ENCODE measurements around the gene EHBP1L1.

EHBP1L1 gene

DNA sequence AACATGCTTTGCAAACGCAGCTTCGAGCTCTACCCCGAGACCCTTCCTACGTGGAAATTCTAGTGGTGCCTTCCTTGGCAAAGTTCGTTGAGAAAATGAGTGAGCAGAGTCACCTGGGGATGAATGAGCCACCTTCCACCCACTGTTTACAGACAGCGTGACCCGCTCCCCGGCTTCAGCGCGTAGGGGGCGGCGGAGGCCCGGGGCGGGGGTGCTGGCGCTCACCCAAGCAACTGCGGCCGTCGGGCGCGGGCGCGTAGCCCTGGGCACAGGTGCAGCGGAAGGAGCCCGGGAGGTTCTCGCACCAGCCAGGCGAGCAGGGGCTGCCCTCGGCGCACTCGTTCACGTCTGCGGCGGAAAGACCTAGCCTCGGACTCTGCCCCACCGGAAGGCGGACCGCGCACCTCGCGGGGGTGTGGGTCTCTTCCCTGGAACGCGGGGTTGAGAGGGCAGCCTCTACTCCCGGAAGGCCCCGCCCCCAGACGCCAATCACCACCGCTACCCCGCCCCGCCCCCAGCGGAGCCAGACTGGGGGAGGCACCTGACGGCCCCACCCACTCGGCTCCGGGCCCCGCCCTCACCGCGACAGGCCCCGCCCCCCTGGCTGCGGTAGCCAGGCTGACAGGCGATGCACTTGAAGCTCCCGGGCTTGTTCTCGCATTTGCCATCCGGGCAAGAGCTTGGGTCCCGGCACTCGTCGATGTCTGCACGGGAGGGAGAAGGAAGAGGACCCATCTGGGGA is 29.5 kb upstream of the EHBP1L1 start:
- DNase-seq (ENCODE audit: low spot score) (no peak), FAIRE-seq (no peak)

DNA sequence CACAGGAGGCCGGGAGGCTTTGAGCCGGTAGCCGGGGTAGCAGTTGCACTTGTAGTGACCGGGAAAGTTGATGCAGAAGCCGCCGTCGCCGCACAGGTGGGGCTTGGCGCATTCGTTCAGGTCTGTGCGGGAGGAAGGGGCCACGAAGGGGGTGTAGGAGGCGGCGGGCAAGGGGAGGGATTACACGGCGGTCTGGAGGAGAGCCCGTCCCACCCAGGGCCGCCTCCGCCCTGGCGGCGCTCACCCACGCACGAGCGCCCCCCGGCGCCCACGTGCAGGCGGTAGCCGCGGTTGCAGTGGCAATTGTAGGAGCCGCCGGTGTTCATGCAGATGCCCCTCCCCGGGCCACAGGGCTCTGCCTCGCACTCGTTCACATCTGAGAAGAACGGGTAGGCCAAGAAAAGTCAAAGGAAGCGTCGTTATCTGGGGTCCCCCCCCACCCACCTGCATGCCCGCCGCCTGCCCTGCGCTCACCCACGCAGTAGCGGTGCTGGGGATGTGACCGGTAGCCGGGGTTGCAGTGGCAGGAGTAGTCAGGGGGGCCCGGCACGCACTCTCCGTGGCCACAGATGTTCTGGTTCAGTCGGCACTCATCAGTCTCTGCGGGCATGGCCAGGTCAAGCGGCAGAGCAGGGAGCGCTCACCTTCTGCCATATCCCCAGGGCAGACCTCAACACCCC is 28.3 kb upstream of the EHBP1L1 start:
- no peak for FAIRE-seq
- no peak for DNase-seq (ENCODE audit: low spot score)

DNA sequence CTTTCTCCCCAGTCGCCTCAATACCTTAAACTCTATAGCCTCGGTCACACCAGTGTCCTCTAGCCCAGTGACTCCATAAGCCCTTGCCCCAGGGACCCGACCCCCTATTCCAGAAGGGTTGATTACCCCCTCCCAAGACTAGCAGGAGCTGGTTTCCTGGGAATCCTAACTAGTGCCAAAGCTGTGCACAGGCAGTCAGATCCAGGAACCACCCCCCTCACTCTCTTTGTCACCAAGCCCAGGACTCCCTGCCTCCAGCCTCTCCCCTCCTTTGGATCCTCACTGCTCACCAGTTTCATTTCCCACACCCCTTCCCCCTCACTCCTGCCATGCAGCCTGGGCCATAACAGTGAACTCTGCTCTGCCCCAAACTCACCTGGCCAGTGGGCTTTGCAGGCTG is 27.5 kb upstream of the EHBP1L1 start:
- DNase-seq (ENCODE audit: low spot score), result no peak
- no peak for FAIRE-seq

DNA sequence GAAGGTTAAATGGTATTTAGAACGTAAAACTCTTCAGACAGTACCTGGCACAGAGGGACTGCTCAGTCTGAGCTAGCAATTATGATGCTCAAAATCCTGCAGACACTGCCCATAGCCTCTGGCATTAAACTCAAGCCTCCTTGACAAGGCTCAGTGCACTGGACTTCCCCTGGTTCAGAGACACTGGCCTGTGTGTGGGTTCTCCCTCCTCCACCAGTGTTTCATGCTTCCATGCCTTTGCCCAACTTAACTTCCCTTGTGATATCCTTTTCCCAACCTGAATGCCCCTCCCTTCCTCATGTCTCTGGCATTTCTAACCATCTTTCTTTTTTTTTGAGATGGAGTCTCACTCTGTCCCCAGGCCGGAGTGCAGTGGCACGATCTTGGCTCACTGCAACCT is 26.8 kb upstream of the EHBP1L1 start:
- no peak for FAIRE-seq
- peak; percentile 48 for DNase-seq (ENCODE audit: low spot score)

DNA sequence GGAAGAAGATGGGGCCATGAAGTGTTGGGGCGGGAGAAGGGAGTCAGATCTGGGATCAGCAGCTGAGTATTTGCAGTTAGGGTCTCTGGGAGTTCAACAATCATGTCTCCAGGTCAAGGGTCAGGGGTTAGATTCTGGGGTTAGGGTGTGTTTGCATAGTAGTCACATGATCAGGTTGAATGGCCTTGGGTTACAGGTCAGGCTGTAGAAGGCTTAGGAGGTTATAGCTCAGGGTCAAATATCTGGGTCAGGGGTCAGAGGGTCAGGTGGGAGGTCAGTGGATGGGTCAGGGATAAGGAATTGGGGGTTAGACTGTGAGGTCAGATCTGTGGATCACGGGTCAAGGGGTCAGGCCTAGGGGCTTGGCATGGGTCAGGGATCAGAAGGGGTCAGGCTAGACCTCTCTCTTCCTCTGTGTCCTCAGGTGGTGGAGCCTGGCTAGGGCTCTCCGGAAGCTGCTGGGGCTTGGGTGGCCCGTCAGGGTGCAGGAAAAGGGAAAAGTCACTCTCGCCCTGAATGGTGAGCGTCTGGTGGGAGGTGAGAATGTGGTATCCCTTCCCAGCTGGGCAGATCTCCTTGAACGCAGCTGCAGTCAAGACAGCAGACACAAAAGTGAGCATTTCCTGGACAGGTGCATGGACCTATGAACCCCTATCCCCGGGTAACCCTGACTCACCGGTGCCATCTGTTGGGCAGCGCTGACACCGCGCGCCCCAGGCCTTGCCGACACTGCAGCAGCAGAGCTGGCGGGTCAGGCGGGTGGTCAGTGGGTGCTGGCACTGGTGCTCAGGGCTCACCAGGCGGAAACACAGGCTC is 24.1 kb upstream of the EHBP1L1 start:
- FAIRE-seq (no peak), DNase-seq (ENCODE audit: low spot score) (no peak)

DNA sequence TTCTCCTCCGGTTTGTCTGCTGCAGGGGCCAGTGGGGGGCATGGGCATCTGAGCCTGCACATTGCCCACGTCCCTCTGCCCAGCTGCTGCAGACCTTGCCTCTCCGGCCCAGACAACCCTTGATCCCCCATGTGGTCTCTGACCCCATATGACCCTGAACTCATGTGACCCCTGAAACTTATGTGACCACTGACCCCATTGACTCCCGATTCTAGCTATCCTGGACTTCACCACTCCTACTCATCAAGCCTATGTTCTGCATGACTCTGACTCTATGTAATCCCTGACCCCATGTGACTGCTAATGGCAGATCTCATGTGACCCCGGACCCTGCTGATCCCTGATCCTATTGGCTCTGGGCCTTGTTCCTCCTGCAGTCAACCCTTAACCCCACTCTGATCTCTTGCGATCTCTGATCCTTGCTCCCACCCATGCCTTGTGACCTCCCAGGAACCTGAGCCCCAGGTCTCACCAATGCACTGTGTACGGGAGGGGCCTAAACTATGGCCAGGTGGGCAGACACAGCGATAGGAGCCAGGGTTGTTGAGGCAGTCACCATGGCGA is 23.4 kb upstream of the EHBP1L1 start:
- no peak for DNase-seq (ENCODE audit: low spot score)
- no peak for FAIRE-seq

DNA sequence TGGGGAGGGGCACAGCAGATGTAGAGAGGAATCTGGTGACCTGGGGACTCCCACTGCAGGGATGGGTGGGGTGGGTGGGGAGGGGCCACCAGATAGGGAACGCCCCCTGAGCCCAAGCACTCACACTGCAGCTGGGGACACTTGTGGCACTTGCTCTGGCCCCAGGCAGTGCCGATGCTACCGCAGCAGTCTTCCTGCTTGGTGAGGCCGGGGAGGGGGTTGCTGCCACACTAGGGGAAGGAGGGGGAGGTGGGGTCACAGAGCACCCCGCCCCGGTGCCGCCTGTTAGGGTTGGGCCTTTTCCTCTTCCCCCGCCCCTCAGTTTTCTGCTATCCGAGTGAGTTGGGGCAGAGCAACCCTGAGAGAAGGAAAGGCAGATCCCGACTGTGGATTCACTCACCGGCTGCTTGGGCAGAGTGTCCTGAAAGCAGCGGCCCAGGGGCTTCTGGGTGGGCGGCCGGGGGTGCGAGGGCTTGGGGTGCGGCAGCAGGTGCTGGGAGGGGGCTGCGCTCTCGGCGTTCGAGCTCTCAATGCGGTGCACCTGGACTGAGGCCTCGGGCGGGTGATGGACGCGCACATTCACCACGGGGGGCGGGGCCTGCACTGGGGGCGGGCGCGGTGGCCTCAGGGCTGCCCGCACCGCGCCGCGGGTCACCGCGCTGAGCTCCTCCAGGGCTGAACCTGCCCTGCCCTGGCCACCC is 22.4 kb upstream of the EHBP1L1 start:
- FAIRE-seq (no peak), DNase-seq (ENCODE audit: low spot score) (no peak)

DNA sequence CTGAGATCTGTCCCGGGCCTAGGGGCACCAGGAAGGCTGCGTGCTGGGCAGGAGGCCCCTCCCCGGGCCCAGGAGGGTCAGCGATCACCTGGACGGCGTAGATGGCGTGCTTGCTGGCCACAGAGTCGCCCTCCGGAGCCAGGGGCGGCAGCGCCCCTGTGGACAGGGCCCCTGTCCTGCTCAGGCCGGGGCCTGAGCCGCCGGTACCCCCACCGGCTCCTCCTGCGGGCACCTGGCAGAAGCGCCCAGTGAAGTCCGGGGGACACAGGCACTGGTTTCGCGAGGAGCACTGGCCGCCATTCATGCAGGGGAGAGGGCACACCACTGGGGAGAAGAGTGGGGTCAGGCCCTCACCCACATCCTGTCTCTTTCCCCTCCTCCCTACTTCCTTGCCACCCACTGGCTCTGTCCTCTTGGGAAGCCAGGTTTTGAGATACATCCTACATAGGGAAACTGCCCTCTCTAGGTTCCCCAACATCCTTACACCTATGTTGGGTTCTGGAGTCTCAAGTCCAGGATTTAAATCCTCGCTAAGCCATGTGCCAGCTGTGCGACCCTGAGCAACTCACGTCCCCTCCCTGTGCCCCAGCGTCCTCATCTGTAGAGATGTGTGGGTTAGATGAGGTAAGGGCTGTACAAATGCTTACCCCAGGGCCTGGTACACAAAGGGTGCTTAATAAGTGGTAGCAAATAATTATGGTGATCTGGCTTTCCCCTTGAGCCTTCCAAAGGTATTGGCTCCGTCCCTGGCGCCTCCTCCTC is 21.6 kb upstream of the EHBP1L1 start:
- DNase-seq (ENCODE audit: low spot score), result no peak
- FAIRE-seq, result no peak

DNA sequence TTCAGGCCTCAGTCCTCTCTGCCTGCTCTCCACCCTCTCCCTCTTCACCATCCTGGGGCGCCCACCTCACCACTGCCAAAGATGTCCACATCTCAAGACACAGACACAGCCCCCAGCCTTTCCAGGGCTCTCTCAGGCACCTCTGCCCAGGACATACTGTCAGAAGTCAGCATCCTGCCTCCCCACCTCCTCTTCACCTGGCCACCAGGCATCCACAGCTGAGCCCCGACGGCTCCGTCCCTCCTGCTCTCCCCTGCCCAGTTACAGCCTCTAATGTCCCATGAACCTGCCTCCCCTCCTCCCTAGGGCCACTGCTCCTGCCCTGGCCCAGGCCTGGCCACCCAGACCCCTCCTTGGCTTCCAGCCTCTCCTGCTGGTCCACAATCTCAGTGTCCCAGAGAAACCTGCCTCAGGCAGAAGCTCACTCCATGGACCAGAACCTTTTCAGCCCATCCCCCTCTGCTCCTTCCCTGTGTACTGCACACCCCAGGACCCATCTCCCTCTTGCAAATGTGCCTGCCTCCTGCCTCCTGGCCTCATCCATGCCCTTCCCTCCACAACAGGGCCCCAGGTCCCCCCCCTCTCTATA is 20.9 kb upstream of the EHBP1L1 start:
- DNase-seq (ENCODE audit: low spot score), result no peak
- FAIRE-seq, result no peak

DNA sequence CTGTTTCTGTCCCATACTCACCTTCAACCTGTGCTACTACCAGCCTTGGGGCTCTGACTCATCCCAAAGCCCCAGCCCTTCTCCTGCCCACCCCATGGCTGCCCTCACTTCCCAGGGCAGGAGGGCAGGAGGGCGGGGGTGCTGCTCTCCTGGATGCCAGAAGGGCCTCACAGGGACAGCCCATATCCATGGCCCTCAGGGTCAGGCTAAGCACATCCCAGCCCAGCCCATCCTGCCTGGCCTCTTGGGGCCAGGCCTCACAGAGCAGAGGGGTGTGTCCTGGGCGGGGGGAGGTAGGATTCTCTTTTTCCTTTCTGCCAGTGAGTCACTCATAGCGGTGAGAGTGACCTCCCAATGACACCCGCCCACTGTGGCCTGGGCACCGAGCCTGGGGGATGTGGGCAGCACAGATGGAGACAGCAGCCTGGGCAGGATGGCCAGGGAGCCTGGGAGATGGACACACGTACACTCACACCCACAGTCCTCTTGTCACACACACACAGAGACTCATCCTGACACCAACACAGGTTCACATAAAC is 20.1 kb upstream of the EHBP1L1 start:
- DNase-seq (ENCODE audit: low spot score) (peak; percentile 92), FAIRE-seq (peak; percentile 91)

DNA sequence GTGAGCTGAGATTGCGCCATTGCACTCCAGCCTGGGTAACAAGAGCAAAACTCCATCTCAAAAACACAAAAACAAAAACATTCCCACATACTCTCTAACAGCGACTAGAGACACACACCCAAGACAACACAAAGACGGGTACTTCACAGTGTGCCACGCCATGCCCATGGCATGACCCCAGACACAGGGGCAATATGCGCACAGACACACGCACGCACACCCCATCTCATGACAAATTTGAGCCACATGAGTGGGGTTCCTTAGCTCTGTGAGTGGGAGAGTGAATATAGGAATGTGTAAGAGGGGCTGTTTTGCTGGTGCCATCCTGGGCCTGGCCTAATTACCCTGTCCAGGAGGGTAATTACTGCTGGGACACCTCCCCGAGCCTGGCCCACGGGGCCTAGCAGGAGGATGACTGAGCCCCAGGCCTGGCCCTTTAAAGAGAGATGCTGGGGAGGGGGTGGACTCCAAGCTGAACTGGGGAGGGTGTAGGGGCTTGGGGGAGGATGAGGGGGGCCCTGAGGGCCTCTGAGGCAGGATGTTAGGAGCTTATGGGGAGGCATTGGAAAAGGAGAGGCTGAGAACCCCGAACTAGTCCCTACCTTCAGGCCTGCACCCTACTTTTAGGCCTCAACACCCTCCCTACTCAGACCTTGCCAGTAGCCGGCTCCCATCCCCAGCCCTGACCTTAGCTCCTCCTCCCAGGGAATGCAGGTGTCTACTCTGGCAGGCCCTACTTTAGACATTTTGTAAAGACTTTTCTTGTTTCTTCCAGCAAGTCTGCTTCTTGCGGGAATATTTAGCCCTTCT is 19.2 kb upstream of the EHBP1L1 start:
- DNase-seq (ENCODE audit: low spot score) (no peak), FAIRE-seq (no peak)

DNA sequence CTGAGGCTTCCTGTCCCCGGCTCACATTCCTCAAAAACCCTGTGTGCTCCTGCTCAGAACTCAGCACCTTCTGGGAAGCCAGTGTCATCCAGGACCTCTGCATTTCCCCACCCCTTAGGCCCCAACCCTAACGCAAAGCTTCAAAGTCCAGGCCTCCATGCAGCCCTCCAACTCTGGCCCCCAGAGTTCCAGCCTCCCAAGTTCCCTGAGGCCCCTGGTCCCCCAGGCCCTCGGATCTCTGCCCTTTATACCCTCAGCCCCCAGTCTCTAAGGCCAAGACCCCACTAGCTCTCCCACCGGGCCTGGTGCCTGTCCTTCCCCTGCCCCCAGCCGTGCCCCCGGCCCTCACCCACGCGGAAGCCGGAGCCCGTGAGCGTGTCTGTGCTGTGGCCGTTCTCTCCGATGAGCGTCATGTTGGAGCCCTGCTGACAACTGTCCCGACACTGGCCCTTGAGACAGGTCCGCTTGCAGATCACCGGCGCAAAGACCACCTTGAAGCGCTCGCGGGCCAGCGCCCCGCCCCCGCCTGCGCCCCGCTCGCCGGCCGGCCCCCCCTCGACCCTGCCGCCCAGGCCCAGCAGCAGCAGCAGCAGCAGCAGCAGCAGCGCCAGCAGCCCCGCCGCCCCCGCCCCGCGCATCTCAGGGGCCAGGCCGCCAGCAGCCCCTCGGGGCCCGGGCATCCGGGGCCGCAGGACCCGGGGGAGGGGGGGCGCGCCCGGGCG is 18.4 kb upstream of the EHBP1L1 start:
- no peak for FAIRE-seq
- no peak for DNase-seq (ENCODE audit: low spot score)

DNA sequence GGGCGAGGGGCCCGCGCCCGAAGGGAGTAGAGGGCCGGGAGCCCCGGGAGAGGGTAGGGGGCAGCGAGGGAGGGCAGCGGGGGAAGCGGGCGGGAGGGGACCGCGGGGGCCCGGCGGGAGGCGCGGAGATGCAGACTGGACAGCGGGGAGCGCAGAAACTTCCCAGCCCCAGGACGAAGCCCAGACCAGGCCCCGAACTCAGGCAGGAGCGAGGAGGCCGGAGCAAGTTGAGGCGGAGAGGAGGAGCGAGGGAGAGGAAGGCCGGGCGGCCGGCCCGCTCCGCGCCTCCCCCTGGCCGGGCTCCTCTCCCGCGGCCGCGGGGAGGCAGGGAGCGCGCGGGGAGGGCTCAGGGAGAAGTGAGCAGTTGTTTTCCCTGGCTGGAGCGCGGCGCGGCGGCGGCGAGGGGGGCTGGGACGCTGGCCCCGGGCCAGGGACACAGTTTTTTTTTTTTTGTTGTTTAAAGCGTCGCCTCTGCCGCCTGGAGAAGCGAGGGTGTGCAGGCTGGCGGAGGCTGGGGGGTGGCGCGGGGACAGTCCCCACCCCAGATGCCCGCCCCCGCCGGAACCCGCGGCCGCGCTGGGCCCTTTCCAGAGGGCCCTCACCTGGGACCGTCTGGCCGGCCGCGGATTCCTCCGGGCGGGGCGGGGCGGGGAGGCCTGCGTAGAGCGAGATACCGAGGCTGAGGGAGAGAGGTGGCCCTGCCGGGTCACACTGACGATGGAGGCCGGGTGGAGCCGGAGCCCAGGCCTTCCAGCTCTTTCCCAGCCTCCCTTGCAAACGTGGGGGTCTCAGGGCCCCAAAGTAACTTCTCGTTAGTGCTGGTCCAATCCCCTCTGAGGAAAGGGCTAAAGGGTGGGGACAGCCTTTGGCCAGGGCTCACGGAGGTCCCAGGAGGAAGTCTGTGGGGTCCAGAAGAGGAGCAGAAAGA is 17.6 kb upstream of the EHBP1L1 start, which contains the start of gene LTBP3:
Gene LTBP3 (minus strand): TSS at position 358 of the 928 bp plus-strand sequence. CDS start 400 bp downstream, outside the sequence.
- FAIRE-seq (no peak), DNase-seq (ENCODE audit: low spot score) (peak; percentile 65)

DNA sequence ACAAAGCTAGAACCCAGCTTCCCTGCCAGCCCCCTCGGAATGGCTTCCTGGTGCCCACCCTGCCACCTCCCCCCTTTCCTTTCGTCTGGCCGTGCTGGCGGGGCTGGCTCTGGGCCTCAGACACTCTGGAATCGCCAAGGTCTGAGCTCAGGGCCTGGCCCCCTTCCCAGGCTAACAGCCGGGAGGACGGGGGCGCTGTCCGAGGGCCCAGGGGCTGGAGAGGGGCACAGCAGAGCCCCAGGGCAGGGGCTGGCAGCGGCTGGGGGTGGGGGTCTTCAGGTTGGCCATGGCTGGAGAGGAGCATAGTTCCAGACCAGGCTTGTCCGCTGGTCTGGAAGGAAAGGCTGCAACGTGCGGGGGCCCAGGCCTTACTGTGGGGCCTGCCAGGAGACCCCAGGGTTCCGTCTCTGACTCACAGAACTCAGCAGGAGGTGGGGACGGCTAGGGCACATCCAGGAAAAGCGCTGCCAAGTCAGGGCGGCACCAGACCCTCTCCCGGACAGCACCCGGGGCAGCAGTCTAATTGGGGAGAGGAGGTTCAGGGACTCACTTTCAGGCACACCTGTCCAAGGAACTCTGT is 16.8 kb upstream of the EHBP1L1 start:
- FAIRE-seq (no peak), DNase-seq (ENCODE audit: low spot score) (no peak)

DNA sequence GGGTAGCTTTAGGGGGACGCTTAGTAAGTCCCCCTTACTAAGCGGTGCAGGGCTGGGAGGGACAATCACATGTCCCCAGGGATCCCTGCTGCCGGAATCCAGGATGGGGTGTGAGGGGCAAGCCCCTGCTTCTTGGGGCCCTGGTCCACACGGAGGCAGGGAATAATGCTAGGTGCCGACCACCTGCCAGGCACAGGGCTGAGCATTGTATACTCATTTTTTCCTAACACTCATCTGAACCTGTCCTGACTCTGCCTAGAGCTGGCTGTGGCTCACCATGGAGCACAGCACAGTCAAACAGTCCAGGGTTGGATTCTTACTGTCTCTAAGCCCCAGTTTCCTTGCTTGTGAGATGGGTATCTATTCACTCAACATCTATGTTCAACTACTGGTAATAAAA is 16.3 kb upstream of the EHBP1L1 start:
- DNase-seq (ENCODE audit: low spot score) (no peak), FAIRE-seq (no peak)

DNA sequence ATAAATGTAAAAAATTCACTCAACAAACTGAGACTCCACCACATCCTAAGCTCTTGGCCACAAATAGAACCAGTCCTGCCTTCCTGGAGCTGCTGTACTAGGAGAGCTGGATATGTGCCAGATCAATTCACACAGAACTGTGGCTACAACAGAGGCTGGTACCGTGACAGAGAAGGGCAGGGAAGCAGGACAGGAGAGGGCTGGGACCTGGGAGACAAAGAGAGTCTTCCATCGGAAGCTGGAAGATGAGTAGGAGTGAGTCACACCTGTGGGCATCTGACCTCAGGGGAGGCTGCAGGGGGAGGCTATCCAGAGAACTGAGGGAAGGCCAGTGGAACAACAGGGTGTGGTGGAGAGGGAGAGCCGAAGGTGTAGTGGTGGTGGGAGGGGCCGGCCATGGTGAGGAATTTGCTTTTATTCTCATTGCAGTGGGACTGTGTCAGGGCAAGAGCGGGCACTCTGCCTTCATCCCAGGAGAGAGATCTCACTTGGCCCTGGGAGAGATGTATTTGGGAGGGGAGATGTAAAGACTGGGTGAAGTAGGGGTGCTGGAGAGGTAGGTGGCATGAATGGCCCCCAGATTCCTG is 15.8 kb upstream of the EHBP1L1 start:
- FAIRE-seq (peak; percentile 94), DNase-seq (ENCODE audit: low spot score) (peak; percentile 98)

Measured in RCC 7860 (cell line).